ENCODE data around the gene CR1L. TPM values are rescaled to one million over a fixed set of nuclear protein-coding genes. Genes with fewer than 3 reads are reported as not detected.

CR1L gene
- total and polyA plus RNA-seq, 2 of the 8 experiments (the other 6 are each of a cell fraction or from before 2014, with no cell fraction given), result 0.39 TPM; not detected in 1

- TF ChIP-seq CHD7 (IDR thresholded peaks at IDR 0.05; ENCODE audit: insufficient replicate concordance, low read length) (no peak), SAP30 (IDR thresholded peaks at IDR 0.05; ENCODE audit: insufficient read depth, insufficient replicate concordance, low read length) (no peak), RBBP5 (IDR thresholded peaks at IDR 0.05; ENCODE audit: borderline replicate concordance, low read depth, low read length) (no peak), TAF1 (IDR thresholded peaks at IDR 0.05; ENCODE audit: low read depth, low read length) (no peak), GABPA (IDR thresholded peaks at IDR 0.05; ENCODE audit: borderline replicate concordance, insufficient read depth, low read length) (no peak), KDM1A (IDR thresholded peaks at IDR 0.05; ENCODE audit: borderline replicate concordance, low read length) (no peak), RFX5 (IDR thresholded peaks at IDR 0.05; ENCODE audit: borderline replicate concordance, low read depth, low read length) (no peak), POLR2A (IDR thresholded peaks at IDR 0.05; ENCODE audit: control extremely low read depth in 1 of 2, low read depth in 2 of 2, low read length in 2 of 2) (no peak), SUZ12 (IDR thresholded peaks at IDR 0.05; ENCODE audit: low read length) (no peak), CBX8 (IDR thresholded peaks at IDR 0.05; ENCODE audit: borderline replicate concordance, low read depth, low read length) (no peak), TAF7 (optimal IDR thresholded peaks at IDR 0.05; ENCODE audit: borderline replicate concordance, low read depth, low read length) (no peak)
These were observed 51.0 kb downstream of the CR1L start (continued) for GRCh38 chr1:207695891-207696290.
